CD4-positive, alpha-beta T cell treated with Interleukin-15 for 4 hours (primary cell): ENCODE data around the gene NENF.

Source experiments
- DNase-seq: peaks from one replicate; pipeline ENCODE4 v3.0.0-alpha.2; 2020; ENCODE audit warnings: low spot score

NENF gene

GRCh38 chr1:212481438-212481767 lies 48.7 kb downstream of the NENF start:
- DNase-seq, result no peak

GRCh38 chr1:212482006-212482636 lies 49.4 kb downstream of the NENF start:
- DNase-seq, result no peak

- no peak for DNase-seq
Observed at GRCh38 chr1:212482637-212483441, 50.1 kb downstream of the NENF start.

GRCh38 chr1:212484701-212485570 lies 52.2 kb downstream of the NENF start:
- no peak for DNase-seq

GRCh38 chr1:212485571-212485912 lies 52.8 kb downstream of the NENF start:
- no peak for DNase-seq

- DNase-seq, result no peak
Observed at GRCh38 chr1:212485913-212486618, 53.3 kb downstream of the NENF start.

GRCh38 chr1:212486619-212486975 lies 53.9 kb downstream of the NENF start:
- no peak for DNase-seq

- no peak for DNase-seq
Observed at GRCh38 chr1:212487286-212487685, 54.6 kb downstream of the NENF start.

GRCh38 chr1:212487774-212488435 lies 55.2 kb downstream of the NENF start:
- DNase-seq, result no peak

- DNase-seq, result no peak
Observed at GRCh38 chr1:212488436-212489283, 55.9 kb downstream of the NENF start.

GRCh38 chr1:212489284-212489859 lies 56.7 kb downstream of the NENF start:
- DNase-seq, result no peak

GRCh38 chr1:212490276-212490675 lies 57.6 kb downstream of the NENF start:
- no peak for DNase-seq

- no peak for DNase-seq
Observed at GRCh38 chr1:212491454-212491853, 58.7 kb downstream of the NENF start.
